DLD1 (cell line): ENCODE measurements around the gene COL15A1.
"Not testable (repeated sequence)": the region's sequence is repeated elsewhere in the genome, so short reads cannot be mapped to it uniquely, and the experiment has no call there.

Source experiments
- in situ Hi-C: cut with HindIII; loops from 2 replicates; pipeline ENCODE4 v1.10.0; 2017; ENCODE audit warnings: low sequenced_read_pairs

COL15A1 gene

DNA sequence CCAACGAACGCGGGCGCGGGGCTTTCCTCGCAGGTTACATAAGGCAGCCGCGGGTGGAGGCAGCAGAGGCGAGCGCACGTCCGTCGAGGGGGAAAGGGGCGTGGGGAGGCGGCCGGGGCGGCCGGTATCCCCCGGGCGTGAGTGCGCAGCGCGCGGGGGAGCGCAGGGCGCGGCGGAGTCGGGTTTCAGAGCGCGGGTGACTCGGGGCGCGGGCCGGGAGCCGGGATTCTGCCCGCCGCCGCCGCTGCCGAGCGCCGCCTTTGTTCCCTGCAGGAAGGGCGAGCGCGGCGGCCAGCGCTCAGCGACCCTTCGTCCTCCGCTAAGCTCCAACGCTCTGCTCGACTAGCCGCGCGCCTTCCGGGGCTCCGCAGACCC is at the start of gene COL15A1:
COL15A1 (plus strand) TSS at position 226 of the 375 bp plus-strand sequence. CDS start 155 bp downstream, outside the sequence.
- in situ Hi-C loops, result no loop called here

DNA sequence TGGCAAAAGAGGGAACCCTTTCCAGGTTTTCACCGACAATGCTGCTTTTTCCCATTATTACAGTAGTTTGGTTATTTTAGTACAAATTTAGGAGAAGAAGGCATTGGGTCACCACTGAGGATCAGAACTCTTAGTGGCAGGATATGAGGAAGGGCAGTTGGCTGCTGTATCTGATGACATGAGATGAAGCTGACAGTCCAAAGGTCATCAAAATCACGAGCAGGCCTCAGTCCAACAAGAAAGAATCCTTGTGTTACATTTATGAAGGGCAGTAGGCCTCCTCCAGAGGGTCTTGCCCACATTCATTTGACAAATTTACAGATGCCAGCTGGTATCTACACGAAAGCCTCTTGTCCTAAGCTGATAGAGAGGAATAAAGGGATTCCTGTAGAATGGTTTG is 49.5 kb upstream of the COL15A1 start:
- in situ Hi-C loops, result no loop called here

GRCh38 chr9:98894761-98895160 is 48.9 kb upstream of the COL15A1 start:
- in situ Hi-C loops, result no loop called here

DNA sequence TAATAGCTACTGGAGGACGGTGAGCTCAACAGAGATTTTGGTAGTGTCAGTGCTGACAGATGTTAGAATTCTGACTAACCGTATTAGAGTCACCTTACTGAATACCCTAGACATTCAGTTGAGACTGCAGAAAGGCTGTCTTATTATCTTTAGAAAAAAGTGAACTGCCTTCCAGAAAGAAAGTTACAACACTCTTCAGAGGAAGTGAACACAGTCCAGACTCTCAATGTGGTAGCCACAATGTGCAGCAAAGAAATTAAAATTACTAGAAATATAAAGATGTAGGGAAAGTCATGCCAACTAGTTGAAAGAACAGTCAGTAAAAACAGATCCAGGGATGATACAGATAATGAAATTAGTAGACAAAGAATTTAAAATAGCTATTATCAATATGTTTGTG is 47.1 kb upstream of the COL15A1 start:
- in situ Hi-C loops, result no loop called here

DNA sequence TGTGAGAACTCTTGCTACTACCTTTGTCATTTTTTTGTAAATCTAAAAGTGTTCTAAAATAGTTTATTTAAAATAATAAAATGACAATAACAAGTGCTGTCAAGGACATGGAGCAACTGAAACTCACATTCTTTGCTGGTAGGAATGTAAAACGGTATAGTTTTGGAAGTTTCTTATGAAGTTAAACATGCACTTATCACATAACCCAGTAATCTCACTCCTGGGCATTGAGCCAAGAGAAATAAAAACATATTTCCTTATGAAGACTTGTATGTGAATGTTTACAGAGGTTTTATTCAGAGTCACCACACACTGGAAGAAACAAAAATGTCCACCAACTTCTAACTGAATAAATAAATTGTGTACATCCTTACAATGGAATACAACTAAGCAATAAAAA is 46.0 kb upstream of the COL15A1 start:
- in situ Hi-C loops, result no loop called here

DNA sequence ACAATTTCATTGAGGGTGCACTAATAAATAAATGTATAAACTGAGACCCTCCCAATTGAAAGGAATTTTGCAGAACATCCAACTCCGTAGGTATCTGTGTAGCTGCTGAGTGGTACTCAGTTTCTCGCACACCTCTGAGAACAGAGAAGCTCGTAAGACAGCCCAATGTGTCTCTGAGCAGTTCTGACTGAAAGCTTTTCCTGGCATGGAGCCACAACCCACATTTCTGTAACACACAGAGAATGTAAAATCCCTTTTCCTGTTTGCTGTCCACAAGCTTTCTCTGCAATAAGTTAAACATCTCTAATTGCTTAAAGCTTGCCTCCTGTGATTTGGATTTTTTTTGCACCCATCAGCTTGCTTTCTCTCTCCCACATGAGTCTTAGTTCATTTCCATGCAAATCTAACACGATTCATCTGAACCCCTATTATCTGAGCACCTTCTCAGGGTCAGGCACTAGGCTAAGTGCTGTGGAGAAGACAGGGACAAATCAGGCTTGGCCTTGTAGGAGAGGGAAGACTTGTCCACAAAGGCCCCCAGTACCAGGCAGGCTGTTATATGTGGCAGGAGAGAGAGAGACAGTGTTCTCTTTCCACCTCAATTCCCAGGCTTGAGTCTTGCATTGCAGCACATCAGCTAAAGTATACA is 44.2 kb upstream of the COL15A1 start:
- in situ Hi-C loops, result no loop called here

- in situ Hi-C loops, result no loop called here
Observed at GRCh38 chr9:98900244-98900643, 43.5 kb upstream of the COL15A1 start.

DNA sequence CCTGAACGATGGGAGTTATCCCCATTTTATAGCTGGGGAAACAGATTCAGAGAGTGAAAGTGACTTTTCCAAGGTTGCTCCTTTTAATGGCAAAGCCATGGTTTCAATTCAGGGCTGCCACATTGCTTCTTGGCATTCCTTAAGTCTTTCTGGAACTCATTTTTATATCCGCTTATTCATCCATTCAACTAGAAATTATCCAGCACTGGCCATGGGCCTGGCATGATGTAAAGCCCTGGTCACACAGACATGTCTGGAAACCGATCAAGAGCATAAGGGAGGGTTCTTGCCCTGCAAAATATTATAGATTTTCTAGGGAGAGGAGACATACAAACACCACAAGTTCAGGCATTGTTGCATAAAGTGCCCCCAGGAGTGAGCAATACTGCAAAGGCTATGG is 43.0 kb upstream of the COL15A1 start:
- in situ Hi-C loops, result no loop called here

GRCh38 chr9:98901843-98902242 is 41.9 kb upstream of the COL15A1 start:
- in situ Hi-C loops, result not testable (repeated sequence)

- in situ Hi-C loops, result no loop called here
Observed at GRCh38 chr9:98902516-98902915, 41.2 kb upstream of the COL15A1 start.

DNA sequence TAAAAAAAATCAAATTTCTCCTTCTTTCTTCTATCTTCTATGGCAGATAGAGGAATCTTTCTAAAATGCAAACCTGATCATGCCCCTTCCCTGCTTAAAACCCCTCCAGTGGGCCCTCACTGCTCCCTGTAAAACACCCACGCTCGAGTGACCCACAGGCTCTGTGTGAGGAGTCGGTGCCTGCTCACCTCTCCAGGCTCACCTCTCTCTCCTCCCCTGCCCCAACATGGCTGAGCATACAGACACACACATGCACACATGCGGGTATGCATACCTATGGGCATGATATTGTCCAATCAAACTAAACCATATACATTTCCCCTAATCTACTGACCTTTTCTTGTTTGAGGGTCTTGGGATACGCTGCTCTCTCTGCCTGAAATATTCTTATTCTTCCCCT is 40.8 kb upstream of the COL15A1 start:
- in situ Hi-C loops, result no loop called here

GRCh38 chr9:98903961-98904411 is 39.7 kb upstream of the COL15A1 start:
- in situ Hi-C loops, result no loop called here

GRCh38 chr9:98905015-98905414 is 38.7 kb upstream of the COL15A1 start:
- in situ Hi-C loops, result no loop called here

- in situ Hi-C loops, result no loop called here
Observed at GRCh38 chr9:98906273-98907040, 37.2 kb upstream of the COL15A1 start.

DNA sequence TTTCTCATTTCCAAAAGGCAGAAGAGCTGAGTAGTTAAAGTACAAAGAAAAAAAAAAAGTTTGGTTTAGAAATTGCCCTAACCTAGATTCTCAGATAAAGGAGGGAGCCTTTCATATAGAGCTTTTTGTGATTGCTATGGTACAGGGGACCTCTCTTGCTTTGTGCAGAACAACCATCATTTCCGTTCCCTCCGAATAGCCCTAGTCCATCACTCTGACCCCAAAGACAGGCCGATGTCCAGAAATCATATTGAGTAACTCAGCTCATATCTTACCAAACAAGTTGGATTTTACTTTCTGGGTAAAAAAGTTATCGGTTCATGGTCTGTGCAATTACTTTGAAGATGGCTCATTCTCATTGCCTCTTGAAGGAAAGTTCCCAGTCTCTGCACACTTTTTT is 36.7 kb upstream of the COL15A1 start:
- in situ Hi-C loops, result no loop called here

DNA sequence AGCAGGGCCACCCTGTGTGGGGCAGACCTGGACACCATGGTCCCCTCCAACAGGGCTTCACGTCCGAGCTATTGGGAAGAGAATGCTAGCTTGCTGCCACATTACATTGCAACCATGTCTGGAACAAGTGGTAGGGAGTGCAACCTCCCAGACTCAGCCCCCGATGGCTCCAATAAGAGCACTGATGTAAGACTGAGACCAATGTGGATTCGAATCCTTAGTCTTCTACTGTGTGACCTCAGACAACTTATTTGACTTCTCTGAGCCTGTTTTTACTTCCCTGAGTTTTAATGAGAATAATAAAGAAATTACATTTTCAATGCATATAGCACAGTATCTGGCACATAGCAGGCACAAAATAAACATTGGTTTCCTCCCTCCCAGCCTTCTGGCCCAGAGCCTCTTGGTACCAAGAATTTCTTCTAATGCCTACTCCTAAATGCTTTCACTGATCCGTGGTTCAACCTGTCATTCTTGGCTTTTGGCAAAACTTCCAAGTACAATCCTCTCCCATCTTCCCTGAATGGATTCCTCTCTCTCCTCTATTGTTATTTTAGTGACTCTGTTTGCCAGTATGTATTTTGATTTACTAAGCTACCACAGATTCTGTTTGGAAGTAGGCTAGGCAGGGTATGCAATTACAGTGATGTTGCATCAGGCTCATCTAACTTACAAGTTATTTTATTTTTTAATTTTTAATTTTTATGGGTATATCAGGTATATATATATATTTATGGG is 34.6 kb upstream of the COL15A1 start:
- in situ Hi-C loops, result no loop called here

DNA sequence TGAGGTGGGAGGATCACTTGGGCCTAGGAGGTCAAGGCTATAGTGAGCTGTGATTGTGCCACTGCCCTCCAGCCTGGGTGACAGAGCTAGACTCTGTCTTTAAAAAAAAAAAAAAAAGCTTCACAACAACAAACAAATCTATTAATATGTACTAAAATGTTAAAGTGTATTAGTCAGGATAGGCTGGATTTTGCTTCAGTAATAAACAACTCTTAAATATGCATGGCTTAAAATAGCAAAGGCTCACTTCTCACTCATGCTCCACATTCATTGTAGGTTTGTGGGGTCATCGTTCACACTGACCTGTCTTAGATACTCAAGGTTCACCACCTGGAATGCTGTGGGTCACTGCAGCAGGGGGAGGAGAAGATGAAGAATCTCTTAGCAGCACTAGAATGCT is 33.8 kb upstream of the COL15A1 start:
- in situ Hi-C loops, result no loop called here

- in situ Hi-C loops, result no loop called here
Observed at GRCh38 chr9:98911042-98911441, 32.7 kb upstream of the COL15A1 start.

DNA sequence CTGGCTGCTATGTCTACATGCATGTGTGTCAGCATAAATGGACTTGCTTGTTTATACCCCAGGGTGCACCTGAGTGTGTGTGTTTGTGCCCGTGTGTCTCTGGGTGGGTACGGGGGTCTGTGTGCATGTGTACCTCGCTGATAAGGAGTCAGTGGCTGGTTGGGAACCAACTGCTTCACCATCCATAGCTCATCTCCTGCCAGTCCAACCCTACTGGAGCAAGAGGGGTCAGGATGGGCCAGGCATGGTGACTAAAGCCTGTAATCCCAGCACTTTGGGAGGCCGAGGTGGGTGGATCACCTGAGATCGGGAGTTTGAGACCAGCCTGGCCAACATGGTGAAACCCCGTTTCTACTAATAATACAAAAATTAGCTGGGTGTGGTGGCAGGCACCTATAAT is 32.0 kb upstream of the COL15A1 start:
- in situ Hi-C loops, result not testable (repeated sequence)

DNA sequence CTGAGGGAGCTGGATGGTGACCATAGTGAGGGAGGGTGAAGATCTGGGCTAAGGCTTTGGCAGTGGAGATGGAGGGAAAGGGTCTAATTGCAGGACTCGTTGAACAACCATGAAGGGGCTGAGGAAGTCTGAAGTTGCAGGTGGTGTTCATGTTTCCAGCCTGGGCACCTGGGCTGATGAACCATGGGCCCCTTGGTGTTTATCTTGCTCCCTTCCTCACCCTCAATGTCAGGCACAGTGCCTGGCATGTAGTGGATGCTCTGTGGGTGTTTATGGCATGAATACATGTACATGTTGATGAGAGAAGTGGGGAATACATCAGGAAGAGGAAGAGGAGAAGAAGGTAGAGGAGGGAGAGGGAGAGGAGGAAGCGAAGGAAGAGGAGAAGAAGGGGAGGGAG is 31.3 kb upstream of the COL15A1 start:
- in situ Hi-C loops, result no loop called here

DNA sequence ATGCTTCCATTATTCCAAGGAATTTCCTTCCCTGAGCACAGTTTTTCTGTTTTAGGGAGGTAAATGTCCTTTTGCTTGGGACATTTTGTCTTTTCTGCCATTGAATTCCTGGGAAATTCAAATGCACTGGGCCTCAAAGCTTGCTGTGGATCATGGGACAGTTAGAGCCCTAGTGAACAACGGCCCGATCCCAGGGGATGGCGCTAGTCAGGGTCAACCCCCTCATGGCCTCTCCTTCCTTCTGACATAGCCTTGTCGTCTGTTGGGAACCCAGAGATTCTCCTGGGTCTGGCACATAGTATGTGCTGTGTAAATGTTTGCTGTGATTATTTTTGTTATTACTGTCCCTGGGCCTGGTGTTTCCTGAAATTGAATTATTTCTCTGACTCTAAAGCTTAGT is 30.7 kb upstream of the COL15A1 start:
- in situ Hi-C loops, result no loop called here

GRCh38 chr9:98913705-98914104 is 30.0 kb upstream of the COL15A1 start:
- in situ Hi-C loops, result no loop called here
